SK-N-DZ (cell line): Measurements from ENCODE around the gene NOD2.
A peak's percentile ranks its signal among the peaks of the same experiment; 100 is the strongest.

Source experiments
- DNase-seq: peaks from one replicate; pipeline ENCODE4 v3.0.0-alpha.2; 2015; ENCODE audit warnings: low spot score

NOD2 gene

DNA sequence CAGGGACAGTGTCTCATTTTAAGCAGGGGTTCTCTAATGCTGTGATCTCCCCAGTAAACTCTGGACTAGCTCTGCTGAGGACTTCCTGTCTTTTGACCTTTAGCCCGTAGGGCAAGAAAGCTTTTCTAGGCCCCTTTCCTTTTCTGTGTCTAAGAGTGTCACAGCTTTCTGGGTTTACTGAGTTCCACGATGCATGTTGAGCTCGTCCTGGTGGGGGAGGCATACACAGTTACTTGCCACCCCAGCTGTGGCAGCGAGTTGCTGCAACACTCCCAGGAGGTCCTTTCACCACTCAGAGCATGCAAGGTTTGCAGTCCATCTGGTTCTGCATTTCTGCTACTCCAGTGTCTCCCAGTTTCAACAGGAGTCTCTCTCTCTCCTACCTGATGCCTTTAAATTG is 23.7 kb downstream of the NOD2 start:
- DNase-seq = no peak

- DNase-seq = no peak
Observed at GRCh38 chr16:50717494-50717893, 24.1 kb downstream of the NOD2 start.

DNA sequence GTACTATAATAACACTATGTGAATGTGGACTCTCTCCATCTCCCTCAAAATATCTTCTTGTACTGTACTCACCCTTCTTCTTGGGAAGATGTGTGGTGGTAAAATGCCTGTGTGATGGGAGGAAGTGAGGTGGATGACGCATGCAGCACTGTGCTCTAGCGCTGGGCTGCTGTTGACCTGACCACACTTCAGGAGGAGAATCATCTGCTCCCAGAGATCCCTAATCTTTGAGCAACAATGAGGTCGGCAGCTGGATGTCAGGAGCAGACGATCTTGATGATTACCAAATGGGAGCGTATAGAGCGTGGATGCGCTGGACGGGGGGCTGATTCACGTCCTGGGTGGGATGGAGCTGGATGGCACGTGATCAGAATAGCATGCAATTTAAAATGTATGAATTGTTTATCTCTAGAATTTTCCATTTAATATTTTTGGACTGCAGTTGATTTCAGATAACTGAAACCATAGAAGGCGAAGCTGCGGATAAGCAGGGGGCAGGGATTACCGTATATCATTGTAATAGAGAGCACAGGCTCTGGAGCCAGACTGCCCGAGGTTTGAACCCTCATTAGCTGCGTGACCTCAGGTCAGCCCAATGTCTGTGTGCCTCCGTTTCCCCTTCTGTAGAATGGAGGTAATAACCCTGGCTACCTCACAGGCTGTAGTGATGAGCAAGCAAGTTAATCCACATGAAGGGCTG is 24.8 kb downstream of the NOD2 start:
- DNase-seq = peak; percentile 72

DNA sequence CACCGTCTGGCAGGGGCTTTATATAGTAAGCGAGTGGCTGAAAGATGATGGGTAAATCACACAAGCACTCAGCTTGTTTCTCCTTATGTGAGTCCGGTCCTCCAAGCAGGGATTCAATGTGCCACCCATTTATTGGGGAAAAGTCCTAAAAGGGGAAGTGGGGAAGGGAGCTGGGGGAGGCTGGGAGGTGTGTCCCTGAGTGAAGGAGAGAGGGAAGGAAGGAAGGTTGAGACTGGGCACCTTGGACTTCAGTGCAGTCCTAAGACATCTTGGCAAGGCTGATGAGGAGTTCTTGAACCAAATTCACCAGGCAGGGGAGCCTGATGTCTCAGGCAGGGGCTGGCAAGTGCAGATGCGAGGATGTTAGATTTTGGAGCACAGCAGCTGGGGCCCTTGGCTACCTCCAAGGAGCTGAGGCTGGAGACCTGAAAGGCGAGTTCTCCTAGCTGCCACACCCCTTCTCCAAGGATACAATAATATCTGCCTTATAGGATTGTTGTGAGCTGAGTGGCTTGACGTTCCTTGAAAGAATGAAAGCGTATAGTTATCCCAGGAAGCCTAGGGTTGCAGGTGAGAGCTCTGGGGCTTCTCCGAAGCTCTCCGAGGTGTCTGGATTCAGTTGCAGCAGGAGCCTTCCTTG is 25.5 kb downstream of the NOD2 start:
- no peak for DNase-seq

DNA sequence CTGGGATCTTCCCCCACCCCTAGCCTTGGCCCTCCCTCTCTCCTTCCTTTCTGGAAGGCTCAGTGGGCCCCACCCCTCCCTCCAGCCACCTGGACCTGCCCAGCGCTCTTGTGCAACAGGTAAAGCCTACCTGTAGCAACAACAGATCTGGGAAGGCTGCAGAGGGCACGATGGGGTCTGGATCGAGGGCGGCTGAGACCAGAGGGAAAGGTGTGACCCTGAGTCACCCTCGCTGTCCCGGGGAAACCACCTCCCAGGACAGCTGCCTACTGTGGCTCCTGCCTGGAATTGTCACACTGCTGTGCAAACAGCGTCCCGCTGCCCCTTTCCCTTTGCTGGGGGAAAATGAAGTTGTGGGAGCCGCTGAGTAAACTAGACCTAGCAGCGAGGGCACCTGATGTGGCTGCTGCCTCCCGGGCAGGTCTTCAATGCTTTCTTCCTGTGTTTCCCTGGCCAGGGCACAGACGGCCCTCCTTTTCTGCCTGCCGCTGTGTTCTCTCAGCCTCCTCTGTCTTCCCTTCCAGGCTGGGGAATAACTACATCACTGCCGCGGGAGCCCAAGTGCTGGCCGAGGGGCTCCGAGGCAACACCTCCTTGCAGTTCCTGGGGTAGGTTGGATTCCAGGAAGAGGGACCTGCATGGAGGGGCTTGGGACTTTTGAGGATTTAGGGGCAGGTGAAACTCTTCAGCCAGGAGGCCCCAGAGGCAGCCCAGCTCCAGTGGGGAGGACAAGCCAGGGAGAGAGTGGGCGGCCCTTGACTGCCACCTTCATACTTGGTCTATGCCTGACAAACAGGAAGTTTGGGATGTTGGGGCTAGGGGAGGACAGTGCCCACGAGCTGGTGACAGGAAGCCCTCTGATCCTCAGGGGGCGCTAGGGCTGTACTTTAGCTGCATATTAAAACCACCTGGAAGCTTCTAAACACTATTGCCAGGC is 26.3 kb downstream of the NOD2 start:
- DNase-seq = no peak

DNA sequence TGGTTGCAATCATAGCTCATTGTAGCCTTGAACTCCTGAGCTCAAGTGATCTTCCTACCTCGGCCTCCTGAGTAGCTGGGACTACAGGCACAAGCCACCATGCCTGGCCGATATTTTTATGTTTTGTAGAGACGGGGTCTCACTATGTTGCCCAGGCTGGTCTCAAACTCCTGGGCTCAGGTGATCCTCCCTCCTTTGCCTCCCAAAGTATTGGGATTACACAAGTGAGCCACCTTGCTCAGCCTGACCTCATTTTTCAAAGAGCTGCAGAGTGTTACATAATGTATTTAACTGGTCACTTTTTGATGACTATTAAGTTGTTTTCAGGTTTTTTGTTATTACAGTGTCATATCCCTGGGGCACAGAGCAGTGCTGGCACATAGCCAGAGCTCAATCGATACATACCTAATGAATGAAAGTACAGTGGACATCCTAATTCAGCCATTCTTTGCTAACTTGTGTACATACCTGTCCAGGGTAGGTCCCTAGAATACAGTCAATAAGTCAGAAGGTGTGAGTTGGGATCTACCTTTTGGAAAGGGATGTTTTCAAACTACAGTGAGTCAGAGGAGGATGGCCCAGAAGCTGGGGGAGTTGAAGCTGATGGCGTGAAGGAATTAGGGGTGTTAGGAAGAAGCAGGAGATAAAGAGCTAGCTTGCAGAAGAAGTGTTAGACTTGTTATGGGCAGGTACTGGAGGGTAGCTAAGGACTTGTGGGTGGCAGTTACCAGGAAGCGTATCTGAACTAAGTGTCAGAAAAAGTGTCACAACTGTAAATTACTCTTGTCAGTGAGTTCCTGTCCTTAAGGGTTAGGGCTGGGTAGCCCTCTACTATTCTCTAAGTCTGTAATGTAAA is 28.4 kb downstream of the NOD2 start:
- DNase-seq = no peak

DNA sequence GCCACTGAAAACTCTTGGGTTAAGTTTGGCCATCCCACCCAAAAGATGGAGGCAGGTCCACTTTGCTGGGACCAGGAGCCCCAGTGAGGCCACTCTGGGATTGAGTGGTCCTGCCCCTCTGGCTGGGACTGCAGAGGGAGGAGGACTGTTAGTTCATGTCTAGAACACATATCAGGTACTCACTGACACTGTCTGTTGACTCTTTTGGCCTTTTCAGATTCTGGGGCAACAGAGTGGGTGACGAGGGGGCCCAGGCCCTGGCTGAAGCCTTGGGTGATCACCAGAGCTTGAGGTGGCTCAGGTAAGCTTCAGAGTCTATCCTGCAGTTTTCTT is 29.0 kb downstream of the NOD2 start:
- no peak for DNase-seq

DNA sequence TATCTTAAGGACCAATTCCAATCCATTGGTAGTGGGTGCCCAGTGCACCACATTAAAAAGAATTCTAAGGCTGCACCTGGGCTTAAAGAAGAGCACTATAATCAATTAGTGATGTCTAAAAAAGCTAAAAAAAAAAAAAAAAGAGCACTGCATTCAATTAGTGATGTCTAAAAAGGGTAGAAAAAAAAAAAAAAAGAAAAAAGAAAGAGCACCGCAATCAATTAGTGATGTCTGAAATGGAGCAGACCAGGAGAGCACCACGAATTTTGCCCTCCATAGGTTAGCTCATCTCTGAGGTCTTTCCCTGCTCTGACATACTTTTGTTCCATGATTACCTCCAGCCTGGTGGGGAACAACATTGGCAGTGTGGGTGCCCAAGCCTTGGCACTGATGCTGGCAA is 29.6 kb downstream of the NOD2 start:
- DNase-seq = no peak

- DNase-seq = no peak
Observed at GRCh38 chr16:50724306-50724705, 30.9 kb downstream of the NOD2 start.

GRCh38 chr16:50731130-50731988 is 38.0 kb downstream of the NOD2 start:
- no peak for DNase-seq

GRCh38 chr16:50731989-50732832 is 38.8 kb downstream of the NOD2 start:
- DNase-seq = no peak

GRCh38 chr16:50733468-50733867 is 40.1 kb downstream of the NOD2 start:
- no peak for DNase-seq

DNA sequence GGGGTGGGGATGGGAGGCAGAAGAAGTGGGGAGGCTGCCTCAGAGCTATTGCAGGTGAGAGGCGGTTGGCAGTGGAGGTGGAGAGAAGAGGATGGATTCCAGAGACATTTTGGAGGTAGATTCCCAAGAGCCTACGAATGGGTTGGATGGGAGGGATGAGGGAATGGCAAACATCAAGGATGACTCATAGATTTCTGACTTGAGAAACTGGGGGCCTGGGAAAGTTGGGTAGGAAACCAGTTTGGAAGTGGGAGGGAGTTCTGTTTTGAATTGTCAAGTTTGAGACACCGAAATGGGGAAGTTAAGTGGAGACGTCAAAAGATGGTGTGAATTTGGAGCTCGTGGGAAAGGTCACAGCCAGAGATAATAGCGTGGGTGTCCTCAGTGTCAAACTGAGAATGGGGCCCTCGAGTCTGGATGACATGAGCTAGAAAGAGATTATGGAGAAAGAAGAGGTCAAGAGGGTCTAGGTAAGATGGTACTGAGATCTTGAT is 42.3 kb downstream of the NOD2 start:
- DNase-seq = no peak

GRCh38 chr16:50736448-50736847 is 43.0 kb downstream of the NOD2 start:
- no peak for DNase-seq

GRCh38 chr16:50737420-50737959 is 44.1 kb downstream of the NOD2 start:
- DNase-seq = no peak

- DNase-seq = no peak
Observed at GRCh38 chr16:50739031-50739430, 45.6 kb downstream of the NOD2 start.

GRCh38 chr16:50740736-50741135 is 47.3 kb downstream of the NOD2 start:
- no peak for DNase-seq

DNA sequence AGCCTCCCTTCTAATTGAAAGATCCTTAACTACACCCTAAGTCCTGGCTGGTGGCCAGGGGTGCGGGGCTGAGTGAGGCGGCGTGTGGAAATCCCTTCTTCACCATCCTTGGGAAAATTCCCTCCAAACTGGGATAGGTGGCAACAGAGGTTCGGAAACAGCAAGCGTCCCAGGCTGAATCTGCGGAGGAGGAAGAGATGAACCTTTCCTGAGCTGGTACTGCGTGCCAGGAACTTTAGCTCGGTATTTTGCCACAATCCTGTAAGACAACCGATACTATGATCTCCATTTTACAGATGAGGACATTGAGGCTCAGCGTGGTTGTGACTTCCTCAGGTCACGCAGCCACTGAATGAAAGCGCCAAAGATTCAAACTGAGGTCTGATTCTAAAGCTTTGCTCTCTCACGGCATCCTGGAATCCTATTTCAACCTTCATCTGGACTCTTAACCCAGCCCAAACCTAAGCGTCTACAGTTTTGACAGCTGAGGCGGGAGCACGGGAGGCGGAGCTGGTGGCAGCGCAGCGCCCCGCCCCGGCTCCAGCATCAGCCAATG is 47.9 kb downstream of the NOD2 start:
- no peak for DNase-seq
